HG03095 (cell line): Measurements from ENCODE around the gene ZNF595.
A peak's percentile ranks its signal among the peaks of the same experiment; 100 is the strongest.
"Not testable (repeated sequence)": the region's sequence is repeated elsewhere in the genome, so short reads cannot be mapped to it uniquely, and the experiment has no call there.

ENCODE experiments used
- ATAC-seq: cut with Tn5 transposase; IDR thresholded peaks from one replicate; pipeline ENCODE4 v1.9.1; 2021; ENCODE audit warnings: moderate library complexity; ENCODE audit not compliant: unreplicated experiment

Gene ZNF595

DNA sequence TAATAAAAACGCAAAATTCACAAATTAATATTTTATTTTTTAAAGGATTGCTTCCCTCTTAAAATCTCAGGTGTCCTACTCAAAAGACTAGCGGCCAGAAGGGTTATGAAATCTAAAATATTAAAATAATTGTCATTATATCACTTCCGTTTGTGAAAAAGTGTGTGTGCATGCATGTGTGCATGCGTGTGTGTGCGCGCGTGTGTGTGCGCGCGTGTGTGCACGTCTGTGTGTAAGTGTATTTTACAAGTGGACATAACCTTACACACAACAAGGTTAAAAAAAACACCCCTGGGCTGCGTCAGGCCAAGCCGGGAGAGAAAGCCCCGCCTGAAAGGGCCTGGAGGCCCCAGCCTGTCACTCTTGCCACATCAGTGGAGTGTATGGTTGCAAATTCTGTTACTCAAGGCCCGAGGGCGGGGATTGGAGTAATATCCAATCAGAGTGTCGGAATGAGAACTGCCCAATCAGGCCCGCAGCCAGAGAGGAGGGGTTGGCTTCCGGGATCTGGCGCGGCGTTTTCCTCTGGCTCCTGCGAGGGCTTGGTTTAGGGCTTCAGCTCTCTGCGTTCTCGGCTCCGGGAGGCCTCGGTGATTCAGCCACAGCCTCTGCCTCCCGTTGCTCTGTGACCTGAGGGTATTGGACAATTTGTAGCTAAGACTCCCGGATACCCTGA is at the start of gene ZNF595:
Gene ZNF595 (plus strand): TSS at position 518 of the 676 bp plus-strand sequence. CDS start 168 bp downstream, outside the sequence.
- not testable (repeated sequence) for ATAC-seq

GRCh38 chr4:9937-10870 is 42.9 kb upstream of the ZNF595 start:
- ATAC-seq = not testable (repeated sequence)

DNA sequence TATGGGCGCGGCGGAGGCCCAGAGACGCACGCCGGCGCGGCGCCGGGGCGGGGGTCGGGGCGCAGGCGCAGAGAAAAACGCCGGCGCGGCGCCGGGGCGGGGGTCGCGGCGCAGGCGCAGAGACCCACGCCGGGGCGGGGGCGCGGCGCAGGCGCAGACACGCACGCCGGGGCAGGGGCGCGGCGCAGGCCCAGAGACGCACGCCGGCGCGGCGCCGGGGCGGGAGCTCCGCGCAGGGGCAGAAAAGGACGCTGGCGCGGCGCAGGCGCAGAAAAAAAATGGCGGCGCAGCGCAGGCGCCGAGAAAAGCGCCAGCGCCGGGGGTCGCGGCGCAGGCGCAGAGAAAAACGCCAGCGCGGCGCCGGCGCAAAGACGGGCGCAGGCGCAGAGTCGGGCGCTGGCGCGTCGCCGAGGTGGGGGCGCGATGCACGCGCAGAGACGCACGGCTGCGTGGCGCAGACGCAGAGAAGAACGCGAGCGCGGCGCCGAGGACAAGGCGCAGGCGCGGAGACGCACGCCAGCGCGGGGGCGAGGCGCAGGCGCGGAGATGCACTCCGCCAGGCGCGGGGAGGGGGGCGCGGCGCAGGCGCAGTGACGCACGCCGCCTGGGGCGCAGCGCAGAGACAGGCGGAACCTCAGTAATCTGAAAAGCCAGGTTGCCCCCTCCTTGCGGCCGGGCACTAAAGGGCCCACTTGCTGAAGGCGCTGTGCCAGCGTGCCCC is 41.9 kb upstream of the ZNF595 start:
- ATAC-seq = peak; percentile 16

GRCh38 chr4:11816-12417 is 41.2 kb upstream of the ZNF595 start:
- peak; percentile 81 for ATAC-seq

DNA sequence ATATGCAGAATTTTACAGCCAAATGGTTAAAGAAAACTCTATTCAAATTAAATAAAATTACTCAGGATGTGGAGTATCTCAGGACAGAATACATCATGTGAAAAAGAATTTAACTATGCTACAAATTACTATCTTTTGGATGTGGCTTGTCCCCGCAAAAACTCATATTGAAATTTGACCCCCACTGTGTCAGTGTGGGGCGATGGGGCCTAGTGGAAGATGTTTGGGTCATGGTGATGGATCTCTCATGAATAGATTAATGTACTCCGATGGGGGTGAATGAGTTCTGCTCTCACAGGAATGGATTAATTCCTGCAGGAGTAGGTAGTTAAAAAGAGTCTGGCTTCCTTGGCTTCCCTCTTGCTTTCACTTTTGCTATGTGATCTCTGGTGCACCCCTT is 35.0 kb upstream of the ZNF595 start:
- ATAC-seq = not testable (repeated sequence)

GRCh38 chr4:18589-18988 is 34.5 kb upstream of the ZNF595 start:
- ATAC-seq = not testable (repeated sequence)

- not testable (repeated sequence) for ATAC-seq
These were observed 30.2 kb upstream of the ZNF595 start for GRCh38 chr4:22882-23281.

DNA sequence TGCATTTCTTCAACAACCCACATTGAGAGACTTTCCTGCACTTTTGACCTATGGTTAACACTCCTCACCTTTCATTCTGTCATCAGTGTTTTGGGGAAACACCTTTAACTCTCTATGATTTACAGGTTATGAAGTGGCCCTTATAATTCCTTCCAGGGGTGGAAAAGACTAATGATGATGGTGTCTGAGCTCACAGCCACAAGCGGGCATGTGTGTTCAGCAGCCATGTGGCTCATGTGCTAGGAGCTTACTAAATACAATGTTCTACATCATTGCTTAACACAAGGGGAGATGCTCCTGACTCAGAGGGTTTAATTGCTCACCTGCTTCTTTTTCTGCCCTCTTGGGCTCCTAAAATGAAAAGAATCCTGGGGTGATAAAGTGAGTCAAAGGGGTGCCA is 28.8 kb upstream of the ZNF595 start:
- ATAC-seq = not testable (repeated sequence)

GRCh38 chr4:27501-27900 is 25.6 kb upstream of the ZNF595 start:
- not testable (repeated sequence) for ATAC-seq

DNA sequence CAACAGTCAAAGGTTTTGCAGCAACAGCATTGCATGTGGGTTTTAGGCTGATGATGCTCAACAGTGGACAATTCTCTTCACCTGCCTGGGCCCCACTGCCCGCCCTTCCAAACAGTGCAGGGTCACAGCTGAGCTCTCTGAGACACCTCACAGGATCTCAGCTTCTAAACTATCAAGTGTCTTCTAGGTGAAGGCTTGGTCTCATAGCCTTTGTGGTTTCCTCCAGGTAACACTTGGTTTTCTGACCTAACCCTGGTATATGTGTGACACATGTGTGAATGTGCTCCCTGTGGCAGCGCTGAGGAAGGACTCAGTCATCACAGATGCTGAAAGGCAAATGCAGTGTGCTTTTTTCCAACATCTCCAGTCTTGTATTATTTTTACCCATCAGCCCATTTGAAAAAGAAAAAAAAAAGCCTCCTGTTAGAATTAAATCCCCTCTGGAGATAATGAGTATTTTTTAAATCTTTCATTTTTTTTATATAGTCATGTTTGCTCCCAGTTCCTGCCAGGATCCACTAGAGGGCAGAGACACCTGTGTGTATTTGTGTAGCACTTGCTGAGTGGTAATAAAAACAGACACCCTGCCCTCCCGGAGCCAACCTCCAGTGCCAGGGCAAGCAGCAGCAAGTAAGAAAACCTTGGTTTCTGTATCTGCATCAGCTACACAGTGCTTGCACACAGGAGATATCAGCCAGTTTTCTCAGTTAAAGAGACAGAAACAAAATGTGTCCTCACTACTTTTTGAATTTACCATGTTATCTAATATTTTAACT is 24.2 kb upstream of the ZNF595 start:
- not testable (repeated sequence) for ATAC-seq

DNA sequence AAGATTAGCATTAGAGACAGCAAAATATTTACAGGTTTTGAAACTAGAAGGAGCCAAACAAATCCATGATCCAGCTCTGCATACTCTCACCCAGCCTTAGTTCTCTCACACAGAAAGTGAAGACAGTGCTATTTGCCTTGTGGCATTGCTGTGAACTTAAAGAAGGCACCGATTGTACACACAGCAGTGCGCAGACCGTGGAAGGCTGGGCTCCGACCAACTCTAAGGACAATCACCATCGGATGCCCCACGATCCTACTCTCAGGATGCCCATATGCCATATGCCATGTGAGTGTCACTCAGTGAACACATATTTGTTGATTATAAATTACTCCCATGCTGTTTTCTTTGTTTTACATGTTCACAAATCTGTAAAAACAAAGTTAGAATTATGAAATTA is 19.8 kb upstream of the ZNF595 start:
- ATAC-seq = not testable (repeated sequence)

- not testable (repeated sequence) for ATAC-seq
These were observed 16.3 kb upstream of the ZNF595 start for GRCh38 chr4:36559-37415.

- not testable (repeated sequence) for ATAC-seq
These were observed 14.9 kb upstream of the ZNF595 start for GRCh38 chr4:38202-38601.

DNA sequence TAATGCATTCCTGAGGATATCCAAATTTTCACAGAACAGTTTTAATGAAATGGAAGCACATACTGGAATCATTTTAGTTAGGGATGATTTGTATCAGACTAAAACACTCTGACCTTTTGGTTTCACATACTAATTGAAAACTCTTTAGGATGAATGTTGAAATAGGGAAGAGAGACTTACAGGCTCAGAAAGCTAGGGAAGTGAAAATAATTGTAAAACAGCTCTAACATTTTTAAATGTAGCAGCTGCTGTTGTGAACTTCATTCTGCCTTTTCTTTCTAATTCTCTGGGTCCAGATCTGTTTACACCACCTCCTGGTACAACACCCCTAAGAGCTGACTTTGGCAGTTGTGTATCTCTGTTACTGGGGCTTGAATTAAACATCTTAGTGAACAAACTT is 9.7 kb upstream of the ZNF595 start:
- not testable (repeated sequence) for ATAC-seq

DNA sequence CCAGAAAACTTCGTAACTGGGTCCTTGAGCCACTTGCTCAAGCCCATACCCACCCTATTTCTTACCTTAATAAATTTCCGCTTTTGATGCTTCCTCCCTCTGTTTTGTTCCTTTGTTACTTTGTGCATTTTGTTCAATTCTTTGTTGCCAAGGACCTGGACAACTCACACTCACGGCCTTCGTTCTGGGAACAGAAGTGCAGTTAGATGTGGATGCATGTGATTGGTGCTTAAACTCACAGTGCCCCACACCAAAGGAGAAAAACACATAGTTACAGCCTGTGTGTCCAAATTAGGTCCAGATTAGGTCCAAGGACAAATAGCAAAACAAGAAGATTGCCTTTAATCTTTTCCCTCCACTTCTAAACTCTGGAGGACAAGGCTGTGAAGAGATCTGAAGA is 1.9 kb upstream of the ZNF595 start:
- ATAC-seq = not testable (repeated sequence)

- peak; percentile 56 for ATAC-seq
These were observed 1.4 kb upstream of the ZNF595 start for GRCh38 chr4:51655-52277.

DNA sequence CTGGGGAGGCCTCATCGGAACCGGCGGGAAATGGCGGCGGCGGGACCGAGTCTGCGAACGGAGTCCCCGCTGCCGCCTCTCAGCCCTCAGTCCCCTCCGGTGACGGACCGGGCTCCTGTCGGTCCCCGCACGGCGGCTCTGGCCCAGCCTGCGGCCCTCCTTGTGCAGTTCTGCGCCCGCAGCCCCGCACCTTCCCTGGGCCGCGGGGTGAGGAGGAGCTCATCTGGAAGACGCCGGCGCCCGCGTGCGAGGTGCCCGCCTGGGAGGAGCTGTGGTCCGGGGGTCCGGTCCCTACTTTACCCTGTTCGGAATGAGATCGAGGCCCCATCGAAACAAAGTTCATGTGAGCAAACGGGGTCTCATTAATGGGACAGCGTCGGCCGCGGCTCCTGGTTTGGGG is 400 bp downstream of the ZNF595 start:
- not testable (repeated sequence) for ATAC-seq

- not testable (repeated sequence) for ATAC-seq
These were observed 11.6 kb downstream of the ZNF595 start for GRCh38 chr4:64733-65132.

DNA sequence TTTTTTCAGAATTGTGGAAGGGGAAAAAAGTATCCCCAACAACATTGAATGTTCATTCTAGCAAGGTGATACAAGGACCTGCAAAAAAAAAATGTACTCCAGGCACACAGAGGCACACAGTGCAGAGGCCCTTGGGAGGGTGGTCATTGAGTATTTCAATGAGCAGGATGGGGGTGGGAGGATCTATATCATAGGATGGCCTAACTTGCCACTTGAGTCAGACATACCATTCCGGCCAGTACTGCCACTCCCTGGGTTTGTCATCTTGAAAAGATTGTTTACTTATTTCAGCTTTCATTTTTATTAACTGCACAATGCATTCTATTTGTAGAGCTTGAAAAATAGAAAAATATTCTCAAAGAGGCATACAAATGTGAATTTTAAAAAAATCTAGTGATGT is 18.7 kb downstream of the ZNF595 start:
- ATAC-seq = no peak
